ENCODE measurements around the gene APOL6. TPM values are rescaled to one million over a fixed set of nuclear protein-coding genes. Genes with fewer than 3 reads are reported as not detected.

Gene APOL6
- total RNA-seq, 1 donor from 2014 or later: 53.8 TPM

DNA sequence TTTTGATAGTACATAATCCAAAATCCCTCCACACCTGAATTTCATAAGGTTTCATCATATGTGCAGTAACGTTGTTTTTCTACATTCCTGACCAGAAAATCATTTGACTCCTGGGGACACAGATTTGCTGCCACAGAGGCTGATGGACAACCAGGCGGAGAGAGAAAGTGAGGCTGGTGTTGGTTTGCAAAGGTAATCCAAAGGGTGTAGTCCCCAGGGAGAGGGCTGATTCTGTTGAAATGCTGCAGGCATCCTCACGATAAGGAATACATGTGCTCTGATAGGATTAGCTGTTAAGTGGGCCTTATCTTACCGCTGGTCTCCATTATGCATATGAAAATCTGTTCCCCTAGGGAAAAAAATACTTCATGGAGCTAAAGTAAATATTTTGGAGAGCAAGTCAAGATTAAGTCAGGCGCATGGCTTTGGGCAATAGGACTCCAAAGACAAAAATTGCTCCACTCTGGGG lies 8.1 kb downstream of the APOL6 start:
- Histone ChIP-seq H3K4me3 (no peak overlapping the region), H3K36me3 (peaks cover 50% of the 10 kb centered on the region), H3K27ac (no peak overlapping the region), H3K9me3 (no peaks in the 10 kb centered on the region), H3K27me3 (ENCODE audit: low read depth) (no peaks in the 10 kb centered on the region), H3K4me1 (peaks cover 26% of the 10 kb centered on the region)
- peak; percentile 41 to 58 for ATAC-seq
- intact Hi-C loops (cut with DNase I): no loop called here
- TF ChIP-seq CTCF (IDR thresholded peaks at IDR 0.05): no peak
- no peak for DNase-seq

DNA sequence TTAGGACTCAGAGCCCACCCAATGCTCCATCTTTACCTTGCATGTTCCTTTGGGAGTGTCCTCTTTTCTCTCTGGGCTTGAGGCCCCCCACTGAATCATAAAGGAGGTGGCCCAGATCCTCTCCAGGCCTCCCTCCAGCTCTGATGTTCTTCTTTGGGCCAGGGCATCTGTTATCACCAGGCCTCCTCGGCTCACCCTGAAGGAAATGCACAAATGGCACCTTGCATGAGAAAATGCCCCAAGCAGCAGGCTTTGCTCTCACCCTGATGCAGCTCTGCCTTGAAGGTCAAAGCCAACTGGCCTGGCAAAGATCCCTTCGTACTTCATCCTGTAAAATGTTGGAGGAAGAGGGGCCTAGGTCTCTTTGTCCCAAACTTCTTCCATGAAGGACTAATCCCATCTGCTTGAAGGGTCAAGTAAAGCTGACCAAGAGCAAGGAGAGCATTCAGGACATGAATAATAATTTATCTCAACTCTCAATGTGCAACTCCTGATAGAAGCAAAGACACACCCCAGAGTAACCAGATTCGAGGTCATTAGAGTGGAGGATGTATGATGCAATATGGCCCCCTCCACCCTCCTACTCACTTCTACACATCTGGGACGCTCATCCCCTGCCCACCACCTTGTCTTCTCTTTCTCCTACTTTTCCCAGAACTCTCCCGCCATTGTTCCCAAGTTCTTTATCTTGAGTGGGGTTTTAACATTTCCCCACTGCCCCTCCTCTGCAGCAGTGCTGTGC lies 9.5 kb downstream of the APOL6 start:
- peaks cover 50% of the 10 kb centered on the region for H3K36me3 ChIP-seq
- ATAC-seq: no peak

DNA sequence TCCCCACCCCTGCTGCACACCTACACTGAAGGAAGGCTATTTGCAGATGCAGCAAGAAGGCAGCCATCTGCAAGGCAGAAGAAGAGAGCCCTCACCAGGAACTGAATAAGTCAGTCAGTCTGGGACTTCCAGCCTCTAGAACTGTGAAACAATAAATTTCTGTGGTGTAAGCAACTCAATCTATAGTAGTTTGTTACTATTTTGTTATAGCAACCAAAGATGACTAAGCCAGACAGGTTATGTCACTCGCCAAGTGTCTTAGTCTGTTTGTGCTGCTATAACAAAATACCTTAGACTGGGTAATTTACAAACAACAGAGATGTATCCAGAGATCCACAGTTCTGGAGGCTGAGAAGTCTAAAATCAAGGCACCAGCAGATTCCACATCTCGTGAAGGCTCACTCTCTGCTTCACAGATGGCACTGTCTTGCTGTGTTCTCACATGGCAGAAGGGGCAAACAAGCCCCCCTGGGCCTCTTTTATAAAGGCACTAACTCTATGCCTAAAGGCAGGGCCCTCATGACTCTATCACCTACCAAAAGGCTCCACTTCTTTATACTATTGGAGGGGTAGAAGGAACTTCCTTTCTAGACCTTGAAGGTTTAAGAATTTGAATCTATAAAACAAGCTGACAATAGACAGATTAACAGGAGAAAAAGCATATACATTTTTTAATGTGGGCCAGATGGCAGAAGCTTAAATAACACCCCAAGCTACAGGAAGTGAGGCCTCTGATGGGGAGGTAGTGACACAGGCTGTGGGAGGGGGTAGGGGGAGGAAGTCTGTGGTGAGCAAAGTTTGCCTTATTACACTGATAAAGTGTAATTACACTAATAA lies 12.3 kb downstream of the APOL6 start:
- DNase-seq (no peak), ATAC-seq (peak; percentile 74 to 81)
- no peaks in the 10 kb centered on the region for H3K27me3 ChIP-seq (ENCODE audit: low read depth)
- peak overlapping the region; percentile 31 for H3K27ac ChIP-seq
- H3K36me3 ChIP-seq: peaks cover 50% of the 10 kb centered on the region
- H3K4me3 ChIP-seq: no peak overlapping the region
- TF ChIP-seq CTCF (IDR thresholded peaks at IDR 0.05): no peak
- intact Hi-C loops (cut with DNase I): no loop called here
- H3K9me3 ChIP-seq: no peaks in the 10 kb centered on the region
- H3K4me1 ChIP-seq: peaks cover 43% of the 10 kb centered on the region

More for the DNA sequence above, 9.5 kb downstream of the APOL6 start:
- intact Hi-C loops (cut with DNase I): no loop called here
- no peaks in the 10 kb centered on the region for H3K27me3 ChIP-seq (ENCODE audit: low read depth)
- H3K4me1 ChIP-seq: peaks cover 39% of the 10 kb centered on the region
- no peak for DNase-seq
- no peaks in the 10 kb centered on the region for H3K9me3 ChIP-seq
- H3K4me3 ChIP-seq: no peak overlapping the region
- no peak for TF ChIP-seq CTCF (IDR thresholded peaks at IDR 0.05)
- no peak overlapping the region for H3K27ac ChIP-seq

DNA sequence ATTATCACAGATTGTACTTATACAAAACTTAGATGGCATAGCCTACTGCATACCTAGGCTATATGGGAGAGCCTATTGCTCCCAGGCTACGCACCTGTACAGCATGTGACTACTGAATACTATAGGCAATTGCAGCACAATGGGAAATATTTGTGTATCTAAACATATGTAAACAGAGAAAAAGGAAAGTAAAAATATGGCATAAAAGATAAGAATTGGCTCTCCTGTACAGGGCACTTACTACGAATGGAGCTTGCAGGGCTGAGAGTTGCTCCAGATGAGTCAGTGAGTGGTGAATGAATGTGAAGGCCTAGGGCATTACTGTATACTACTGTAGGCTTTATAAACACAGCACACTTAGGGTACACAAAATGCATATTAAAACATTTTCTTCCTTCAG lies 13.2 kb downstream of the APOL6 start:
- no peak overlapping the region for H3K4me3 ChIP-seq
- H3K4me1 ChIP-seq: peaks cover 43% of the 10 kb centered on the region
- intact Hi-C loops (cut with DNase I): no loop called here
- ATAC-seq (peak in 1 of 2 donors; percentile 40), DNase-seq (no peak)
- H3K9me3 ChIP-seq: peaks cover 2% of the 10 kb centered on the region
- no peak overlapping the region for H3K27ac ChIP-seq
- H3K36me3 ChIP-seq: peaks cover 42% of the 10 kb centered on the region
- no peak for TF ChIP-seq CTCF (IDR thresholded peaks at IDR 0.05)
- H3K27me3 ChIP-seq (ENCODE audit: low read depth): no peaks in the 10 kb centered on the region

DNA sequence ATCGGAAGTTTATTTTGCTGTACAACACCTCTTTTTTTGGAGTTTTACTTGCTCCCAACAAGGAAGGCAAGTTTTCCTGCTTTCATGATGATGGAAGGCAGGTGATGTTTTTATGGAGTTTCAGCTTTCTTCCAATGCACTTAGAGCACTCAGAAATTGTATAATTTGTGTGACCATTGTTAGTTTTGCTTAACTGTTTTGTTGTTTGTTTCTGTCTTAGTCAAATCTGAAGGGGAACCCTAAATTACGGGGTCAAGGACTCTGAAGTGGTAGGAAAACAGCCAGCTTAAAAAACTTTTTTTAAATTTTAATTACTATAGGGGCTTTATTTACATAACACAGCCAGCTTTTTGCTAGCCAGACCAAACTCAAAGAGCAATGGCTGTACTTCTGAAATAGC lies 14.7 kb downstream of the APOL6 start:
- TF ChIP-seq CTCF (IDR thresholded peaks at IDR 0.05): no peak
- ATAC-seq: no peak
- Histone ChIP-seq H3K4me3 (no peak overlapping the region), H3K36me3 (peaks cover 27% of the 10 kb centered on the region), H3K9me3 (peaks cover 6% of the 10 kb centered on the region), H3K27ac (peak overlapping the region; percentile 51), H3K27me3 (ENCODE audit: low read depth) (no peaks in the 10 kb centered on the region), H3K4me1 (peaks cover 43% of the 10 kb centered on the region)
- no peak for DNase-seq
- intact Hi-C loops (cut with DNase I): no loop called here

Measured in lower lobe of right lung (tissue), 2 donors.